Measurements from ENCODE around the gene RBM22.
A peak's percentile ranks its signal among the peaks of the same experiment; 100 is the strongest.
"Not testable (repeated sequence)": the region's sequence is repeated elsewhere in the genome, so short reads cannot be mapped to it uniquely, and the experiment has no call there.

Gene RBM22

GRCh38 chr5:150700594-150701377 is at the start of gene RBM22:
Gene RBM22 (minus strand): TSS chr5:150701062. CDS start chr5:150700985, 77 bp downstream.
- Histone ChIP-seq H4K20me1 (peaks cover 19% of the 10 kb centered on the region), H3K27ac (peak within 1 kb of the TSS; percentile 98), H3K36me3 (peaks cover 32% of the 10 kb centered on the region), H3K9ac (peak within 1 kb of the TSS; percentile 98), H3K4me2 (peak within 1 kb of the TSS; percentile 98), H3K4me3 (peak within 1 kb of the TSS; percentile 98), H3K9me3 (no peaks in the 10 kb centered on the region), H3K27me3 (no peaks in the 10 kb centered on the region), H3K4me1 (peaks cover 21% of the 10 kb centered on the region)
- no peak for TF ChIP-seq Cebpa-rat (IDR thresholded peaks at IDR 0.05)

DNA sequence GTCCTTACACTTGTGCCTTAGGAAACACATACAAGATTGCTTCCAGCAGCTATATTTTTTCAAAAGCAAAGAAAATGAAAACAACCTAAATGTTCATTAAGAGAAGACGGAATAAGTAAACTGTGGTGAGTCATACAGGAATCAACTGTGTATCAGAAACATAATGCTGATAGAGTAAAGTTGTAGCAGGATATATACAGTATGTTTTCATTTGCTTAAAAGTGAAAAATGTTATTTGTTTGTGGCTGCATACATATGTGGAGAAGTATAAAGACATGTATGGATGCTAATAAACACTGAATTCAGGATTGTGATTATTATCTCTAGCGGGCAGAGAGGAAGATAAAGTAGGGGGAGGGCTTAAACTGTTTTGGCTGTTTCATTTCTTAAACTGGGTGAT is 49.6 kb upstream of the RBM22 start:
- Histone ChIP-seq H3K27me3 (no peaks in the 10 kb centered on the region), H3K4me2 (no peak overlapping the region), H3K9me3 (0 out of 2 replicates have a peak, but pooled peaks cover 2% of the 10 kb centered on the region), H4K20me1 (peaks cover 19% of the 10 kb centered on the region), H3K4me1 (no peaks in the 10 kb centered on the region), H3K4me3 (no peak overlapping the region), H3K27ac (no peak overlapping the region), H3K9ac (no peak overlapping the region), H3K36me3 (peaks cover 61% of the 10 kb centered on the region)
- no peak for TF ChIP-seq Cebpa-rat (IDR thresholded peaks at IDR 0.05)

GRCh38 chr5:150743142-150743488 is 42.3 kb upstream of the RBM22 start:
- peaks cover 16% of the 10 kb centered on the region; the same call in 1 of the 2 replicates for H4K20me1 ChIP-seq
- not testable (repeated sequence) for H3K9ac ChIP-seq, H3K4me3 ChIP-seq, H3K4me2 ChIP-seq, H3K27ac ChIP-seq, H3K4me1 ChIP-seq, H3K27me3 ChIP-seq
- H3K9me3 ChIP-seq: peaks cover 11% of the 10 kb centered on the region; the same call in 1 of the 2 replicates
- H3K36me3 ChIP-seq: peaks cover 49% of the 10 kb centered on the region

DNA sequence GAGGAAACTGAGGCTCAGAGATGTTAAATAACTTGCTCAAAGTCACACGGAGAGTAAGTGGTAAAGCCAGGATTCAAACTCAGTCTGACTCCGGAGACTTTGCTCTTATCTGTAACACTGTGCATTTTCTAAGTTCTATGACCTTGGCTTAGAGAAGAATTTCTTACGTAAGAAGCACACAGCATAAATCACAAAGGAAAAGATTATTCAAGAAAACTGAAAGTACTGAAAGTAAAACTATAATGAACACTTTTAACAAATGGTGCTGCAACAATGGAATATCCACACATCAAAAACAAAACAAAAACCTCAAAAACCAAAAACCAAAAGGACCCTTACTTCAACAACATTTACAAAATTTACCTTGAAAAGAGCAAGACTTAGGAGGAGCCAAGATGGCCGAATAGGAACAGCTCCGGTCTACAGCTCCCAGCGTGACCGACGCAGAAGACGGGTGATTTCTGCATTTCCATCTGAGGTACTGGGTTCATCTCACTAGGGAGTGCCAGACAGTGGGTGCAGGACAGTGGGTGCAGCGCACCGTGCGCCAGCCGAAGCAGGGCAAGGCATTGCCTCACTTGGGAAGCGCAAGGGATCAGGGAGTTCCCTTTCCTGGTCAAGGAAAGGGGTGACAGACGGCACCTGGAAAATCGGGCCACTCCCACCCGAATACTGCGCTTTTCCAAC is 41.7 kb upstream of the RBM22 start:
- H3K4me3 ChIP-seq, H3K9ac ChIP-seq, H3K27ac ChIP-seq, H3K4me1 ChIP-seq, H3K27me3 ChIP-seq, H3K4me2 ChIP-seq: not testable (repeated sequence)
- Histone ChIP-seq H3K9me3 (peaks cover 13% of the 10 kb centered on the region; the same call in 1 of the 2 replicates), H3K36me3 (peaks cover 55% of the 10 kb centered on the region), H4K20me1 (peaks cover 17% of the 10 kb centered on the region; the same call in 1 of the 2 replicates)

DNA sequence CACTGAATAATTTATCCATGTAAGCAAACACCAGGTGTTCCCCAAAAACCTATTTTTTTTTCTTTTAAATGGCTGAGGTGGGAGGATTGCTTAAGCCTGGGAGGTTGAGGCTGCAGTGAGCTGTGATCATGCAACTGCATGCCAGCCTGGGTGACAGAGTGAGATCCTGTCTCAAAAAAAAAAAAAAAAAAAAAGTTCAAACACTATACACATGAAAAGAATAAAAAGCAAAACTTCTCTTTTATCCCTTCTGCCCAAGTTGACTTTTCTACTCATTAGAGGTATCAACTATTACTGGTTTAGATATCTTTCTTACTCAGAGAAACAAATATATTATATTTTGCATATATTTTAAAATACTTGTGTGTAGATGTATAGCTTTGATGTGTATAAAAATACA is 40.1 kb upstream of the RBM22 start:
- no peaks in the 10 kb centered on the region for H3K27me3 ChIP-seq
- no peak for TF ChIP-seq Cebpa-rat (IDR thresholded peaks at IDR 0.05)
- peaks cover 71% of the 10 kb centered on the region for H3K36me3 ChIP-seq
- no peak overlapping the region for H3K4me2 ChIP-seq
- peaks cover 27% of the 10 kb centered on the region for H3K9me3 ChIP-seq
- no peak overlapping the region for H3K4me3 ChIP-seq
- no peak overlapping the region for H3K27ac ChIP-seq
- no peak overlapping the region for H3K9ac ChIP-seq
- H3K4me1 ChIP-seq: no peaks in the 10 kb centered on the region
- peaks cover 17% of the 10 kb centered on the region; the same call in 1 of the 2 replicates for H4K20me1 ChIP-seq

DNA sequence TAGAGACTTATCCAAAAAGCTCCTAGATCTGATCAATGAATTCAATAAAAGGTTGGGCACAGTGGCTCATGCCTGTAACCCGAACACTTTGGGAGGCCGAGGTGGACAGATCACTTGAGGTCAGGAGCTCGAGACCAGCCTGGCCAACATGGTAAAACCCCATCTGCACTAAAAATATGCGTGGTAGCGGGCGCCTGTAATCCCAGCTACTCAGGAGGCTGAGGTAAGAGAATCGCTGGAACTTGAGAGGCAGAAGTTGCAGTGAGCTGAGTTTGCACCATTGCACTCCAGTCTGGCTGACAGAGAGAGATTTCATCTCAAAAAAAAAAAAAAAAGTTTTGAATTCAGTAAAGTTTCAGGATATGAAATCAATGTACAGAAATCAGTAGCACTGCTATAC is 38.0 kb upstream of the RBM22 start:
- Histone ChIP-seq H3K27ac (no peak overlapping the region), H3K4me1 (peaks cover 11% of the 10 kb centered on the region), H4K20me1 (peaks cover 25% of the 10 kb centered on the region), H3K4me3 (no peak overlapping the region), H3K9me3 (peaks cover 44% of the 10 kb centered on the region), H3K27me3 (no peaks in the 10 kb centered on the region), H3K9ac (no peak overlapping the region), H3K36me3 (peaks cover 91% of the 10 kb centered on the region), H3K4me2 (no peak overlapping the region)
- no peak for TF ChIP-seq Cebpa-rat (IDR thresholded peaks at IDR 0.05)

DNA sequence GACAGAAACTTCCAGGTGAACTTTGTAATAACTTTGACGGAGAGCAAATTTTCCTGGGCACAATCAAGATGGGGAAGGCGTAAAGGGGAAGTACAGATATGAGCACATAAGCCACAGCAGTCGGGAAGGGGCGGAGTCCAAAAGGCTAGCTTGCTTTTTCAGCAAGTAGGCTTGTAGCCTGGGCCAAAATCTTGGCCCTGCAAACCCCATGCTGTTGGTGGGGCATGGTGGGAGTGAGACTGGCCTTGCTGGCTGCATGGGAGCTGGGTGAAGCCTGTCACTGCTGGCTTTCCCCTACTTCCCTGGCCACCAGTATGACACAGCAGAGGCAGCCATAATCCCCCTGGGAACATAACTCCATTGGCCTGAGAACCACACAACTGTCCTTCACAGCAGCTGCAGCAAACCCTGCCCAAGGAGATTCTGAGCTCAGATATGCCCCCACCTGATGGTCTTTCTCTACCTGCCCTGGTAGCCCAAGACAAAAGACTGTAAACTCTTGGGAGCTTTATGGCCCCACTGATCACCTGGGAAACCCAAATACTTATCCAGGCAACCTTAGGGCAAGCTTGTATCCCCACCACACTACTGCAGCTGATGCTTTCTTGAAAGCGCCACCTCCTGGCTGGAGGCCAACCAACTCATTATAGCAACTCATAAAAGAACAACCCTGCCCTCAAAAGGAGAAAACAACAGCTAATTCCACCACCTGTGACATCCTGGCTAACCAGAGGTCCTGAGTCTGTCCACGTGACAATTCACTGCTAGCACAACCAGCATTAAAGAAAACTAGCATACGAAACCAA is 33.9 kb upstream of the RBM22 start:
- Histone ChIP-seq H3K36me3 (peaks cover 95% of the 10 kb centered on the region), H3K4me2 (peak overlapping the region; percentile 28; the same call in 1 of the 2 replicates), H3K4me3 (no peak overlapping the region), H3K9ac (no peak overlapping the region), H3K27ac (no peak overlapping the region), H4K20me1 (peaks cover 25% of the 10 kb centered on the region), H3K9me3 (peaks cover 40% of the 10 kb centered on the region), H3K27me3 (no peaks in the 10 kb centered on the region), H3K4me1 (peaks cover 11% of the 10 kb centered on the region)
- TF ChIP-seq Cebpa-rat (IDR thresholded peaks at IDR 0.05): no peak

DNA sequence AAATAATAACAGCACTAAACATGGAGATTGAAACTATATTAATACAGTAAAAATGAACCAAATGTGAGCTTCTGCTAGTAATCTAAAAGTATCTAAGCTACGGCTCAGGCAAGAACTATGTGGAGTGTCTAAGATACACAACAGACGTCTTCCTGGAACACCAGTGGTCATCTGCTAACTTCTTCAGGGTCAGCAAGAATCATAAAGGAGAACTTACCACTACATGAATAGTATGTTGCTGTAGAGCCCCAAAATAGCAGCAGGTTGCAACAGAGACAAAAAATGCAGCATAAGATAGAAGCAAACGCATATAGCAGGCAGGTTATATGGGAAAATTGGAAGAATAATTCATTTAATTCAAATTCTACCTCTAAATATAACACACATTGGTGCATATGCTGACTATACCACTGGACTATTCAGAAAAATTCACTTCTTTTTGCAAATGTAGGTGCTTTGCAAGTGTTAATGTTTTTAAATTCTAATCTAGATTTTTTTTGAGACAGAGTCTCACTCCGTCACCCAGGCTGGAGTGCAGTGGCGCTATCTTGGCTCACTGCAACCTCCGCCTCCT is 30.9 kb upstream of the RBM22 start:
- Histone ChIP-seq H4K20me1 (peaks cover 8% of the 10 kb centered on the region), H3K4me1 (peaks cover 11% of the 10 kb centered on the region), H3K27me3 (no peaks in the 10 kb centered on the region), H3K9ac (no peak overlapping the region), H3K36me3 (peaks cover 86% of the 10 kb centered on the region), H3K4me2 (no peak overlapping the region), H3K4me3 (no peak overlapping the region), H3K27ac (no peak overlapping the region), H3K9me3 (peaks cover 25% of the 10 kb centered on the region)
- TF ChIP-seq Cebpa-rat (IDR thresholded peaks at IDR 0.05): no peak

- Histone ChIP-seq H3K4me2 (no peak overlapping the region), H3K9ac (no peak overlapping the region), H3K36me3 (peaks cover 83% of the 10 kb centered on the region), H3K4me1 (peaks cover 5% of the 10 kb centered on the region), H4K20me1 (peaks cover 7% of the 10 kb centered on the region), H3K27me3 (no peaks in the 10 kb centered on the region), H3K4me3 (no peak overlapping the region), H3K27ac (no peak overlapping the region), H3K9me3 (peaks cover 7% of the 10 kb centered on the region)
- no peak for TF ChIP-seq Cebpa-rat (IDR thresholded peaks at IDR 0.05)
Measured at GRCh38 chr5:150729859-150730258, 29.0 kb upstream of the RBM22 start.
